ENCODE measurements around the gene TMEM184B.

GRCh38 chr22:38317122-38317994, 44.5 kb upstream of the TMEM184B start, which contains the start of gene CSNK1E:
- TF ChIP-seq POLR2A (IDR thresholded peaks at IDR 0.05) (peak; percentile 25), CTCF (IDR thresholded peaks at IDR 0.05) (no peak)

All from ovary (tissue), 3 donors.